Measurements from ENCODE around the gene FETUB.
"Not testable (repeated sequence)": the region's sequence is repeated elsewhere in the genome, so short reads cannot be mapped to it uniquely, and the experiment has no call there.

FETUB gene

DNA sequence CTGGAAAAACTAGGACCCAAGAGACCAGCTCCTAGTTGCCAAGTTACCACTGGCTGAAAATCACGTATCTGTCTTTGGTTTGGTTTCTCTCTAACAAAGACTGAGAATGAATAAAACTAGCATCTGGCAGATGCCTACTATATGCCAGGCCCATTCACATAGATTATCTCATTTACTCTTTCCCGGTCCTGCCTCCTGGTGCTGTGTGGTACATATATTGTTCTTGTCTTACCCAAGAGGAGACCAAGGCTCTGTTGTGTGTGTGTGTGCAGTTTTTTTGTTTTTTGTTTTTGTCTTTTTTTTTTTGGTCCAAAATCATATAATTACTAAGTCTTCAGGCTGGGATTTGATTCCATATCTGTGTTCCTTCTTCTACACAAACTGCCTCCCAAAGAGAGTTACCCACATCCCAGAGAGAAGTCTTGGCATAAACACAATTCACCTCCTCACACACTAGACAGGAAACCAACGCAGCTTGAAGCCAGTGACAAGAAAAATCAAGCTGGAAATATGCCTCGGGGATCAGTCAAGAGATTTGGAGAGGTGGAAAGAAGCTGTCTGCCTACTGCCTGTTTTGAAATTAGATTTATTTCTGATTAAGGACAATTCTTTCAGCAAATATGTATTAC, 26.4 kb upstream of the FETUB start:
- no peak for DNase-seq (ENCODE audit: low spot score)

DNA sequence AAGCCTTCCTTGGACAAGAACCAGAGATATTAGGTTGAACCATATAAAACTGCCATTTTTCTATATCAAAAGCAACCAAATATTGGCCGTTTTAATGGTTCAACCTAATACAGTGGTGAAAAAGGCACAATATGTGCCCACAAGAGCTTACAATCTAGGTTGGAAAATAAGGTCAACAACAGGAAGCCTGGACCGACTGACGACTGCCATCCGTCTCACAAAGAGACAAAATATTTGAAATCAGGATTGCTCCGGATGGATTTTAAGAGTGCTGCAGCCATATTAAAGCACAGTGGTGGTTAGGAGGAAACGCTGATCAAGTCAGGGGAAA, 26.0 kb upstream of the FETUB start:
- no peak for DNase-seq (ENCODE audit: low spot score)

GRCh38 chr3:186614597-186615483, 25.4 kb upstream of the FETUB start:
- peak; percentile 52 for DNase-seq (ENCODE audit: low spot score)

DNA sequence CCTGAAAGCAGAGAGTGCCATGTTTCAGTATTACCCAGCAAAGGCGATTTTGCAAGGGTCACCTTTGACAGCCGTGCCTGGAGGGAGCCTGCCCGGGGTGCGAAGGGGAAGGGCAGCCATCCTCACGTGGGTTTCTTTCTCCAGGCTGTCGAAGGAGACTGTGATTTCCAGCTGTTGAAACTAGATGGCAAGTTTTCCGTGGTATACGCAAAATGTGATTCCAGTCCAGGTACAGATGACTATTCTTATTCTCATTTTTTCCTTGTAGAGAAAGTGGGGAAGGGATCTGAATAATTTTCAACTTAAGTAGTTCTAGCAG, 23.9 kb upstream of the FETUB start:
- DNase-seq (ENCODE audit: low spot score), result no peak

DNA sequence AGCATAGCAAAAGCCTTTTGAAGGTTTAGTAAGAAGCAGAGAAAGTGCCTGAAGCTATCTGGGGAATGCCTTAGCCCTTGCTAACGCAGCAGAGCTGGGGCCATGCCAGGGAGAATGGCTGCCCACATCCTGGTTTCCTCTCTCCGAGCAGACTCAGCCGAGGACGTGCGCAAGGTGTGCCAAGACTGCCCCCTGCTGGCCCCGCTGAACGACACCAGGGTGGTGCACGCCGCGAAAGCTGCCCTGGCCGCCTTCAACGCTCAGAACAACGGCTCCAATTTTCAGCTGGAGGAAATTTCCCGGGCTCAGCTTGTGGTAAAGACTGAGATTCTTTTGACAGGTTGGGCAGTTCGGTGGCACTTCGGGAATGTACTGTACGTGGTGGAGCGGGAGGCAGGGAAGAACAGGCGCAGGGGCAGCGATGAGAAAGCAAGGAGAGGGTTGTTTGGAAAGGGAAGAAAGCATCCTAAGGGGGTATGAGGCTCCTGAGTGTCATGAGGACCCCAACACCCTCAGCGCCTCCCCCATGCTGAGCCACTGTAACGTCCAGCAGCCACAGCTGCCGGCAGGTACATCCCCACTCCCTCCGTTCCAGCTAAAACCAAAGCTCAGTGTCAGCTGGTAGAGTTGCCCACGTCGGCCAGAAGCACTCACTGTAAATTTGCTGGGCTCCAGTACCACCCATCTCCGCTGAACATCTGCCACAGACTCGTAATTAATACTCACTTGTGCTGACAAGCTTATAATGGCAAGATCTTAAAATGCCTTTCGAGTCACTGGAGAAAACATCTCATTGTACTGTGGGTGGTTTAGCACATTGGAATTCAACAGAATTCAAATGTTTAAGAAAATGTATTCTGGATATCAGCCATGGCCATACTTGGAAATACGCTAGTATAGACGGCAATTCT, 22.9 kb upstream of the FETUB start:
- peak; percentile 70 for DNase-seq (ENCODE audit: low spot score)

GRCh38 chr3:186618318-186618938, 21.8 kb upstream of the FETUB start:
- DNase-seq (ENCODE audit: low spot score), result no peak

DNA sequence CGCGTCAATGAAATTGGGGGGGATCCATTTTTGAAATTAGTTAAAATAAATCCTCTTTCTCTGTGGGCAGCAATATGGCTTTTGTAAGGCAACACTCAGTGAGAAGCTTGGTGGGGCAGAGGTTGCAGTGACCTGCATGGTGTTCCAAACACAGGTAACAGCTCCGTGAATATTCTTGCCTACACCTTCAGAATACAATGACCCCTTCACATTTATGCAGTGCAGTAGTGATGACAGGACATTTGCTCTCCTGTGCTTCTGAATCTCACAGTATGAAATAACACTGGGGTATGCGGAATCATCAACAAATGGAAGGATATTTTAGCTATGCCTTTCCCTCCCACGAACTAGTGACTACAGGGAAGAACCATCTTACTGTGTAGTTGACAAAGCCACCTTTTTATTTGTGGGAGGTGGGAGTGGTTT, 20.4 kb upstream of the FETUB start:
- no peak for DNase-seq (ENCODE audit: low spot score)

- DNase-seq (ENCODE audit: low spot score), result no peak
Measured at GRCh38 chr3:186620213-186621092, 19.7 kb upstream of the FETUB start.

- no peak for DNase-seq (ENCODE audit: low spot score)
Measured at GRCh38 chr3:186621894-186622650, 18.1 kb upstream of the FETUB start.

DNA sequence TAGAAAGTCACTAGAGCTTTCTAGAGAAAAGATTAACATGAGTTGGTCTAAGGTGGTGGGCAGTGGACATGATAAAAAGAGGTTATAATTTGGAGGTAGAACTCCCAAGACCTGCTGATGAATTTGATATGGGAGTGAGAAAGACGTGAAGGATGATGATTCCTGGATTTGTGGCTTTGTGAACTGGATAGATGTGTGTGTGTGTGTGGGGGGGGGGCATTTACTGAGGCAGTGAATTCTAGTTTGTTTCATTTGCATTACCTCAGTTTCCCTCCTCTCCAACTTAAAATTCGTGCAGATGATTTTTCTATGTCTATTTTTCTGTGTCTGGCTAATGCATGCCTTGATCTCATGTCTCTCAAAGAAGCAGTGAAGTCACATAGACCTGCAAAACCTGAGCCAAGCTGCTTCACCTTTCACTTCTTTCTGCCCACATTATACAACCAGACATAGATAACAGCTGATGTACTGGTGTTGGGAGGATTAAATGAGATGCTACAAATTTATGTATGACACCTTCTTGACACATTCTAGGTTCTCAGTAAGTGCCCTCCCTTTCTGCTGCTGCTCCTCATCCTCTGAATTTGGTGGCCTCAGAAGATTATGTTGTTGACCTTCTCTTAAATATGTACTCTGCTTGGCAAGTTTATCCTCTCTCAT, 17.4 kb upstream of the FETUB start:
- DNase-seq (ENCODE audit: low spot score), result no peak

DNA sequence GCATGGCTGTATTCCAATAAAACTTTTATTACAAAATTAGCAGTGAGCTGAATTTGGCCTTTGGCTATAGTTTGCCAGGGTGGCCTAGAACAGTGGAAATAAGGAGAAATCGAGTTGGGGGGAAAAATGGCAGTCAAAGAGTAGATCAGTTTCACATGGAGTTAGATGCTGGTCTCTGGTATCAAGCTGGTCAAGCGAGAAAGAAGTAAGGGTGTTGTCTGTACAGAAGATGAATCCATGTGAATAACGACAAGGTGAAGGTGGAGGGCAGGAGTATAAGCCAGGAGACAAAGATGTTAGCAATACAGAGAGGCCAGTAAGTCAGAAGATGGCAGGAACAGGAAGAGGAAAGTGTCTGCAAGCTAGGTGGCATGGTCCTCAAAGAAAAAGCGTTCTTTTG, 15.6 kb upstream of the FETUB start:
- no peak for DNase-seq (ENCODE audit: low spot score)

DNA sequence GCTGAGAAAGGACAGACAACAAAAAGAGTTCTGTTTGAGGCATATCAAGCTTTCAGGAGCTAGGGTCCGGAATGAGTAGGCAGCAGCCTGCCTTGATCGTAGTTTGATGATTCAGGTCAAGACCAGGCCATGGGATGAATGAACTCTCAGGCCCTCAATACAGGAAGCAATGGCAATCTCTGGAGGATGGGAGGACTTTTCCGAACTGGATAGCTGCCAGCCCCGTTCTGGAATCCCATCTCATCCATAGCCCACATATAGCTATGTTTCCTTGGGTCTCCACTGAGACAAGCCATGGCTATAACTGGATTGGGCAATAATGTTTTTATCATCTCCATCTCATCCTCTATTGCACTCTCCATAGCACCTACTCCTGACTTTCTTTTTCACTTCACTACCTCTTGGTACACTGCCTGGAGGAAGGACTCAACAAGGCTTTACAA, 14.6 kb upstream of the FETUB start:
- no peak for DNase-seq (ENCODE audit: low spot score)

- no peak for DNase-seq (ENCODE audit: low spot score)
Measured at GRCh38 chr3:186626254-186626847, 13.8 kb upstream of the FETUB start.

- DNase-seq (ENCODE audit: low spot score), result no peak
Measured at GRCh38 chr3:186627852-186628414, 12.3 kb upstream of the FETUB start.

GRCh38 chr3:186628756-186629155, 11.4 kb upstream of the FETUB start:
- DNase-seq (ENCODE audit: low spot score), result no peak

DNA sequence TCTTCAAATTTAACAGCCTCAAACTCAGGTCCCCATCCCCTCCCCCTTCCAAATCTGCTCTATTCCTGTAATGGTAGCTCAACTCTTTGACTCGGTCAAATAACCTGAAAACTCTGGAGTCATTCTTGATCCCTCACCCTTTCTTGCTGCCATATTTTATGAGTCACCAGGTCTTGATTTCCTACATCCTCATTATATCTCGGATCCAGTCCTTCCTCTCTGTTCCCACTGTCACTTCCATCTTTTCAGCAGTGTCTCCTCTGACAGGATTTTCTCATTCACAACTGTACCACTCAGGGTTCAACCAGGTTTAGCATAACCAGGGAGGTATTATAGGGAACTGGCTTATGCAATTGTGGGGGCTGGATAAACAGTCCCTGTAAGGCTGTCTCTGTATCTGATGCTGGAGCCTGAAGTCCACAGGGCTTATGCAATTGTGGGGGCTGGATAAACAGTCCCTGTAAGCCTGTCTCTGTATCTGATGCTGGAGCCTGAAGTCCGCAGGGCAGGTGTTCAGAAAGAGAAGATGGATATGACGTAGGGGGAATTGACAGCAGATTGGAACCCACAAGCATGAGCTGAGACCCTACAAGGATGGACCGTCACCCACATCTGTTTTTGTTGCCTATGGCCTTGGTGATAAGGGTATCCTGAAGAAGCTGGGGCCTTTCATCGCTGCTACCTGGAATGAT, 9.1 kb upstream of the FETUB start:
- no peak for DNase-seq (ENCODE audit: low spot score)

DNA sequence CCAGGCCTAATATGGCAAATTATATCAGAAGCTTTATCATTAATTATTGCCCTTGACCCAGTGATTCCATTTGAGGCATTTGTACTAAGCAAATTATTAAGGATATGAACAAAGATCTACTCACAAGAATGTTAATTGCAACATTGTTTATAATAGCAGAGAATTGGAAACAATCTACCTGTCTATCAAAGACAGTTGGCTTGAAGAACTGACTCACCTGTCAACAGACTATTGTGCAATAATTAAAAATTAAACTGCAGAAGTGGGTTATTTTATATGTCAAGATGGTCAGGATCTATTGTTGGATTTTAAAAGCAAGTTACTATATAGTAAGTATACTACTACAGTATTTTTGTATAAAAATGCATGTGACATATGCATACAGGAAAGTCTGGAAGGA, 6.7 kb upstream of the FETUB start:
- DNase-seq (ENCODE audit: low spot score), result no peak

DNA sequence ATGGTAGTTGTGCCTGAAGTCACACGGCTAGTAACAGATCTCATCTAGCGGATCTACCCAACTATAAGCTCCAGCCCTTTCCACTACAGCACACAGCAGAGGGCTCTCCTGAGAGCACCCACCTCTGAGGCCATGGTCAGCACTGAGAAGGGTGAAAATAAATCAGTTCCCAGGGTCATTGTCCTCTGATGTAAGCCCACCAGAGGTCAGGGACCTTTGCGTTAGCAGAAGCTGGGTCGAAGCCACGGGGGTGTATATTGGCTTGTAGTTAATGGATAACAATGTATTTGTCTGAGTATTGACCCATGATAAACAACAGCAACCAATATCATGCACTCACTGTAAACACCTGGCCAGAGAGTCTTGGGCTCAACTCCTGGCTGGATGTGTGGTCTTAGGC, 6.0 kb upstream of the FETUB start:
- not testable (repeated sequence) for DNase-seq (ENCODE audit: low spot score)

DNA sequence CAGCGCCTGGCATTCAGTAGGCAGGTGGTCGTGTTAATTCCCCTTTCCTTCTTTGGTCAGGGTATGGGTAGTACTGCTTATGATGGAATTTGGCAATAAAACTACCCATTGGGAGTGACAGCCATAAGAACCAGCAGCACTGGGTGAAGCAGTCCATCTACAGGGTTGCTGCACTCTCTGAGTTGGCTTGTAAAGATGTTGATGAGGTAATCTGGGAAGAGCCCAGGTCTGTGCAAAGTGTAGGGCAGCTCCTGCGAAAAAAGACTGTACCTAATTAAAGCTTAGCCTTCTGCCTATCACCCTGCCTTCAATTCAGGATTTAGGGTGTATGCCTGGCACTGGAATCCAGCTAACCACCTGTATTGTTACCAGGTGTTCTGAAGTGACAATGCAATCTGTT, 4.7 kb upstream of the FETUB start:
- no peak for DNase-seq (ENCODE audit: low spot score)

Measured in HuH-7.5 (cell line).